ENCODE results near the gene CEACAM19.
"Not testable (repeated sequence)": the region's sequence is repeated elsewhere in the genome, so short reads cannot be mapped to it uniquely, and the experiment has no call there.

The CEACAM19 gene

DNA sequence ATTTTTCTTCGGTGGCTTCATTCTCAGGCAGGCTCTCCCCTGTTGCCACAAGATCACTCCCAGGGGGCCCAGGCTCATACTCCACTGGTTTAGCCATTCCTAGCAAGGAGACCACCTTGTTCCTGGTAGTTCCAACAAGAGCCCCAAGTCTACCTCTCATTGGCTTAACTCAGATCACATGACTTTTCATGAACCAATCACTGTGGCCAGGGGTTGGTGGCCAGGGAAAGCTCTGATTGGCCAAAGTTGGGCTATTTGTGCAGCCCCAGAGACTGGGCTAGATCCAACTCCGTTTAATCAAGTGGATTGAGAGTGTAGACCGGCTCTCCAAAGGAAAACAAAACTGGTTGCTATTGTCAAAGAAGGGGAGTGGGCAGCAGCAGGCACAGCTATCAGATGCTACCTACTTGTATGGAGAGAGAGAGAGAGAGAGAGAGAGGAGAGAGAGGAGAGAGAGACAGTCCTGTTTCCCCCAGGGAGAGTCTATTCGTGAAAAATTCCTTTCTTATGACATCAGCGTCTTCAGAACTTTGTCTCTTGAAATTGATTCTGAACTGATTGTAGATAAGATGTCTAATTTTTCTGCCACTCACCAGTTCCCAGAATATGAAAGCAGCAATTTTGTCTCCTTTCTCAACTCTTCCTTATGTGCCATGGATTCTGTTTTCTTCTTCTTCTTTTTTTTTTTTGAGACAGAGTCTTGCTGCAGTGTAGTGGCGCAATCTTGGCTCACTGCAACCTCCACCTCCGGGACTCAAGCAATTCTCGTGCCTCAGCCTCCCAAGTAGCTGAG, 5.9 kb downstream of the CEACAM19 start:
- H3K4me1 ChIP-seq (ENCODE audit: control insufficient read depth, insufficient read depth, low read length), result no peaks in the 10 kb centered on the region
- no peak overlapping the region for H3K9ac ChIP-seq (ENCODE audit: low read length in 2 of 2)
- H3K27ac ChIP-seq (ENCODE audit: low read length), result no peak overlapping the region
- H3K36me3 ChIP-seq (ENCODE audit: control insufficient read depth in 2 of 2, insufficient read depth in 2 of 2, low read length in 2 of 2), result peaks cover 7 to 10% of the 10 kb centered on the region in 2 donors
- no peak overlapping the region for H3K4me3 ChIP-seq (ENCODE audit: low read length in 2 of 2)
- no peaks in the 10 kb centered on the region for H3K27me3 ChIP-seq (ENCODE audit: control insufficient read depth in 1 of 2, insufficient read depth in 2 of 2, low read length in 2 of 2)
- H3K9me3 ChIP-seq (ENCODE audit: control insufficient read depth in 2 of 2, low read length in 2 of 2), result no peaks in the 10 kb centered on the region

DNA sequence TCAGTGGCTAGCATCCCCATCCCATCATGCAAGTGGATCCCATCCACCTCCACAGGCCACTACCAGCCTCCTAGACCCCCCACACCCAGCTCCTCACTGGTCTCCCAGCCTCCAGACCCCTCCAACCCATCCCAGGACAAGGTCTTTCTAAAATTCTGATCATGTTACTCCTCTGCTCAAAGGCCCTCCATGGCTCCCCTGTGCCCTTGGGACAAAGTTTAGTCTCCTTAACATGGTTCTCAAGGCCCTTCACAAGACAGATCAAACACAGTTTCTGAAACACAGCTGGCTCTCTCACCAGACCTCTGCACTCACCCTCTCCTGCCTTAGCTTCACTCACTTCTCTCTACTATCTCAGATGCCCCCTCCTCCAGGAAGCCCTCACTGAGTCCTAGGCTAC, 9.3 kb downstream of the CEACAM19 start:
- no peak overlapping the region for H3K27ac ChIP-seq (ENCODE audit: low read length)
- H3K27me3 ChIP-seq (ENCODE audit: control insufficient read depth in 1 of 2, insufficient read depth in 2 of 2, low read length in 2 of 2), result no peaks in the 10 kb centered on the region
- no peak overlapping the region for H3K4me3 ChIP-seq (ENCODE audit: low read length in 2 of 2)
- no peak overlapping the region for H3K9ac ChIP-seq (ENCODE audit: low read length in 2 of 2)
- H3K4me1 ChIP-seq (ENCODE audit: control insufficient read depth, insufficient read depth, low read length), result peaks cover 5% of the 10 kb centered on the region
- no peaks in the 10 kb centered on the region for H3K9me3 ChIP-seq (ENCODE audit: control insufficient read depth in 2 of 2, low read length in 2 of 2)
- H3K36me3 ChIP-seq (ENCODE audit: control insufficient read depth in 2 of 2, insufficient read depth in 2 of 2, low read length in 2 of 2), result peaks cover 3 to 13% of the 10 kb centered on the region in 2 donors

DNA sequence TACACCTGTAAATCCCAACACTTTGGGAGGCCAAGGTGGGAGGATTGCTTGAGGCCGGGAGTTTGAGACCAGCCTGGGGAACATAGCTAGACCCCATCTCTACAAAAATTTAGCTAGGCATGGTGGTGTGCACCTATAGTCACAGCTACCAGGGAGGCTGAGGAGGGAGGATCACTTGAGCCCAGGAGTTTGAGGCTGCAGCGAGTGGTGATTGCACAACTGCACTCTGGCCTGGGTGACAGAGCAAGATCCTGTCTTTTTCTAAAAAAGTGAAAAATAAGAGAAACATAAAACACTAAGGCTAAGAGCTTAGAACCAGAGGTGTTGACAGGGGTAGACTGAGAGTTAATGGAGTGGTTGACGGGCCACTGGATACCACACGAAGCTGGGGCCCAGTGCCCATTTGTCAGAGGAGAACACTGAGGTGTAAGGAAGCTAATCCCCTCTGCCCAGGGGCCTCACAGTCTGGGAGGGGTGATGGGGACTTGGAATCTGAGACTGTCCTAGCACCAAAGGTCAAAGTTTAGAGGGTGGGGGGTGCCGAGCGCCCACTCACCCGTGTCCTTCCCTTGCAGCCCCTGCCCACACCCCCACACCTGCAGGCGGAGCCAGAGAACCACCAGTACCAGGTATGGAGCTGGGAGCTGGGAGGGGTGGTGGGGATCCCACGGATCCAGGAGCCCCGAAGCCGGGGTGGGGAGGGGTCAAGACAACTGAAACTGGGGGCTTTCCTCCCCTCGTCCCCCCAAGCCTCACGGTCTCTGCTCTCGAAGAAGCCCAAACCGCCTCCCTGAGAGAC, 10.9 kb downstream of the CEACAM19 start:
- no peaks in the 10 kb centered on the region for H3K9me3 ChIP-seq (ENCODE audit: control insufficient read depth in 2 of 2, low read length in 2 of 2)
- peaks cover 5% of the 10 kb centered on the region for H3K4me1 ChIP-seq (ENCODE audit: control insufficient read depth, insufficient read depth, low read length)
- peaks cover 3 to 6% of the 10 kb centered on the region in 2 donors for H3K36me3 ChIP-seq (ENCODE audit: control insufficient read depth in 2 of 2, insufficient read depth in 2 of 2, low read length in 2 of 2)
- no peak overlapping the region for H3K27ac ChIP-seq (ENCODE audit: low read length)
- no peak overlapping the region for H3K4me3 ChIP-seq (ENCODE audit: low read length in 2 of 2)
- H3K27me3 ChIP-seq (ENCODE audit: control insufficient read depth in 1 of 2, insufficient read depth in 2 of 2, low read length in 2 of 2), result no peaks in the 10 kb centered on the region
- H3K9ac ChIP-seq (ENCODE audit: low read length in 2 of 2), result no peak overlapping the region

DNA sequence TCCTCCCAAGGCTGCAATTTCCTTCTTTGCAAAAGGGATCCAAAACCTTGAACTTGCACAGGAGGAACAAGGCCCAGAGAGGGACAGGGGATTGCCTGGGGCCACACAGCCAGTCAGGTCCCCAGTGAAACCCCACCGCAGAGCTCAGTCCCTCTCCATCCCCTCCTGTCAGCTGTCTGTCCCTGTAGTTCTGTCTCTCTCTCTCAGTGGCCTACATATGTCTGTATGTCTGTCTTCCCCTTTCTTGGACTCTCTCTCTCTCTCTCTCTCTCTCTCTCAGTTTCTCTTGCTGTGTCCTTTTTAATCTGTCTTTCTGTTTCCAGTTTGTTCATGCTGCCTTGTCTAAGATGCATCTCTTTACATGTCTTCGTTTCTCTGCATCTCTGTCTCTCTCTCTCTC, 11.5 kb downstream of the CEACAM19 start:
- no peak overlapping the region for H3K9ac ChIP-seq (ENCODE audit: low read length in 2 of 2)
- peaks cover 5% of the 10 kb centered on the region for H3K4me1 ChIP-seq (ENCODE audit: control insufficient read depth, insufficient read depth, low read length)
- peaks cover 3% of the 10 kb centered on the region in 2 donors for H3K36me3 ChIP-seq (ENCODE audit: control insufficient read depth in 2 of 2, insufficient read depth in 2 of 2, low read length in 2 of 2)
- H3K27me3 ChIP-seq (ENCODE audit: control insufficient read depth in 1 of 2, insufficient read depth in 2 of 2, low read length in 2 of 2), result no peaks in the 10 kb centered on the region
- H3K4me3 ChIP-seq (ENCODE audit: low read length in 2 of 2), result no peak overlapping the region
- H3K9me3 ChIP-seq (ENCODE audit: control insufficient read depth in 2 of 2, low read length in 2 of 2), result no peaks in the 10 kb centered on the region
- no peak overlapping the region for H3K27ac ChIP-seq (ENCODE audit: low read length)

DNA sequence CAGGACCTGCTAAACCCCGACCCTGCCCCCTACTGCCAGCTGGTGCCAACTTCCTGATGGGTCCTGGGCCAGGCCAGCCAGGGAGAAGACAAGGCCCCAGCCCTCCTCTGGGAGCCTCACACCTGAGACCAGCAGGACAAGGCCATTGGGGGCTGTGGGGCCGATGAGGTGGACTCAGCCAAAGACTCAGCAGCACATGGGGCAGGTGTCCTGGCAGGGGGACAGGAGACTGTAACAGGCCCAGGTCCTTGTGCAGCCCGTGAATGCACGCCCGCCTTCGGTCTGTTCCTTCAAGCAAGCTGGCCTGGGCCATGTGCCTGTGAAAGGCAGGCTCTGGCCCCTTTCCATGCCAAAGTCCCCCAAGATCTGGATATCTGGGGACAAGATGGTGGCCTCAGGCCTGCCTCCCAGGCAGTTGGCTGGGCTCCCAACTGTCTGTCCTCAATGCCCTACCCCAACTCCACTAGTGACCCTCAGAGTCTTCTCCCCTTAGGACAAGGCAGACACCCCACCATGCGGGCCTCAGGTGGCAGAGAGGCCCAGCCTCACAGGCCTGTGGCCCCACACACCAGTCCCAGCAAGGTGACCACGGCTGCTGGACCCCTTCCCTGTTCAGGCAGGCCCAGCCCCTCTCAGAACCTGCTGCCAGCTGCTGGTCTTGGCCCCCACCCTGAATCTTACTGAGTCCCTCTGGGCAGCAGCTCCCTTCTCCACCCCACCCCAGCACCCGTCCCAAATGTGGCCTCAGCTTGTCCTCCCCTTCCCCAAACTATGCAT, 12.3 kb downstream of the CEACAM19 start:
- Histone ChIP-seq H3K36me3 (ENCODE audit: control insufficient read depth in 2 of 2, insufficient read depth in 2 of 2, low read length in 2 of 2) (peaks cover 2 to 3% of the 10 kb centered on the region in 2 donors), H3K27ac (ENCODE audit: low read length) (no peak overlapping the region), H3K4me3 (ENCODE audit: low read length in 2 of 2) (no peak overlapping the region), H3K4me1 (ENCODE audit: control insufficient read depth, insufficient read depth, low read length) (peaks cover 5% of the 10 kb centered on the region), H3K9me3 (ENCODE audit: control insufficient read depth in 2 of 2, low read length in 2 of 2) (no peaks in the 10 kb centered on the region), H3K9ac (ENCODE audit: low read length in 2 of 2) (no peak overlapping the region), H3K27me3 (ENCODE audit: control insufficient read depth in 1 of 2, insufficient read depth in 2 of 2, low read length in 2 of 2) (no peaks in the 10 kb centered on the region)

DNA sequence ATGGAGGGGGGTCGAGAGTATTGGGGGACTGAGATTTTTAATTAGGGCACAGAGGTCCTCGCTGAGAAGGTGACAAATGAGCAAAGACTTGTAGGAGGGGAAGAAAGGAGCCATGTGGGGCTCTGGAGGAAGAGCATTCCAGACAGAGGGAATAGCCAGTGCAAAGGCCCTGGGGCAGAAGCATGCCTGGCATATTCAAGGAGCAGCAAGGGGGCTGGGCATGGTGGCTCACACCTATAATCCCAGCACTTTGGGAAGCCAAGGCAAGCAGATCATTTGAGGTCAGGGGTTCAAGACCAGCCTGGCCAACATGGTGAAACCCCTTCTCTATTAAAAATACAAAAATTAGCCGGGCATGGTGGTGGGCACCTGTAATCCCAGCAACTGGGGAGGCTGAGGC, 13.1 kb downstream of the CEACAM19 start:
- not testable (repeated sequence) for H3K4me3 ChIP-seq (ENCODE audit: low read length in 2 of 2); H3K9me3 ChIP-seq (ENCODE audit: control insufficient read depth in 2 of 2, low read length in 2 of 2); H3K27ac ChIP-seq (ENCODE audit: low read length); H3K9ac ChIP-seq (ENCODE audit: low read length in 2 of 2); H3K27me3 ChIP-seq (ENCODE audit: control insufficient read depth in 1 of 2, insufficient read depth in 2 of 2, low read length in 2 of 2); H3K4me1 ChIP-seq (ENCODE audit: control insufficient read depth, insufficient read depth, low read length); H3K36me3 ChIP-seq (ENCODE audit: control insufficient read depth in 2 of 2, insufficient read depth in 2 of 2, low read length in 2 of 2)

DNA sequence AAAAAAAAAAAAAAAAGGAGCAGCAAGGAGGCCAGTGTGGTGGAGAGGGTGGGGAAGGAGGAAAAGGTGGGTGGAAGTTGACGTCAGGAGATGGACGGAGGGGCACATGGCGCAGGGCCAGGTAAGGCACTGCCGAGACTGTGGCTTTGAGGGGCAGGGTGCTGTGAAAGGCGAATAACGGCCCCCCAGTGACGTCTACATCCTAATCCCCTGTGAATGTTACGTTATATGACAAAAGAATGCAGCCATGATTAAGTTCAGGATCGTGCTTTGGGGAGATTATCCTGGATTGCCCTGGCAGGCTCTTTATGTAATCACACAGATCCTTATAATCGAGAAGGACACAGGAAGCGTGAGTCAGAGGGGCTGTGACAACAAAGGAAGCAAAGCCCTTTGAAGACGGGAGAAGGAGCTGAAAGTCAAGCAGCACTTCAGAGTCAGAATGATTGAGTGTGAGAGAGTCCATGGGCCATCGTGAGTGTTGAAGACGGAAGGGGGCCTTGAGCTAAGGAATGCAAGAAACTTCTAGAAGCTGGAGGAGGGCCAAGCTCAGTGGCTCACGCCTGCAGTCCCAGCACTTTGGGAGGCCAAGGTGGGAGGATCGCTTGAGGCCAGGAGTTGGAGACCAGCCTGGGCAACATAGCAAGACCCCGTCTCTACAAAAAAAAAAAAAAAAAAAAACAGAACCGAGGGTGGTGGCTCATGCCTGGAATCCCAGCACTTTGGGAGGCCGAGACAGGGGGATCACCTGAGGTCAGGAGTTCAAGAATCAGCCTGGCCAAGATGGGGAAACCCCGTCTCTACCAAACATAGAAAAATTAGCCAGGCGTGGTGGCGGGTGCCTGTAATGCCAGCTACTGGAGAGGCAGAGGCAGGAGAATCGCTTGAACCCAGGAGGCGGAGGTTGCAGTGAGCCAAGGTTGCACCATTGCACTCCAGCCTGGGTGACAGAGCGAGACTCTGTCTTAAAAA, 13.9 kb downstream of the CEACAM19 start:
- H3K9ac ChIP-seq (ENCODE audit: low read length in 2 of 2), result no peak overlapping the region
- H3K36me3 ChIP-seq (ENCODE audit: control insufficient read depth in 2 of 2, insufficient read depth in 2 of 2, low read length in 2 of 2), result peaks cover 0 to 3% of the 10 kb centered on the region in 2 donors
- no peaks in the 10 kb centered on the region for H3K27me3 ChIP-seq (ENCODE audit: control insufficient read depth in 1 of 2, insufficient read depth in 2 of 2, low read length in 2 of 2)
- peak overlapping the region in 1 of 2 donors; percentile 22 for H3K4me3 ChIP-seq (ENCODE audit: low read length in 2 of 2)
- H3K27ac ChIP-seq (ENCODE audit: low read length), result no peak overlapping the region
- peaks cover 5% of the 10 kb centered on the region for H3K4me1 ChIP-seq (ENCODE audit: control insufficient read depth, insufficient read depth, low read length)
- H3K9me3 ChIP-seq (ENCODE audit: control insufficient read depth in 2 of 2, low read length in 2 of 2), result no peaks in the 10 kb centered on the region

DNA sequence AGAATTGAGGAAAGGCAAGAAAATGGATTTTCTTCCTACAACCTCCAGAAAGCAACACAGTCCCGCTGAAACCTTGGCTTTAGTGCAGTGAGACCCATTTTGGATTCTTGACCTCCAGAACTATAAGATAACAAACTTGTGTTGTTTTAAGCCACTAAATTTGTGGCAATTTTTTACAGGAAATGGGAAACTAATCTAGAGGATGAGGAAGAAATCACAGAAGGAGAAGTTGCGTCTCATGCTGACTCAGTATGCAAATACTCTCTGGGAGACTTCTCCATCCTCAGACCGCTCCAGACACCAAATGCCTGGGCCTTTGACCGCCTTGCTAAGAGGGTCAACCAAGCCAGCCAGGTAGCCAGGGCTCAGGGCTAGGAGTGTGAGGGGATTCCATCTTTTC, 14.6 kb downstream of the CEACAM19 start:
- Histone ChIP-seq H3K9me3 (ENCODE audit: control insufficient read depth in 2 of 2, low read length in 2 of 2) (no peaks in the 10 kb centered on the region), H3K4me3 (ENCODE audit: low read length in 2 of 2) (no peak overlapping the region), H3K36me3 (ENCODE audit: control insufficient read depth in 2 of 2, insufficient read depth in 2 of 2, low read length in 2 of 2) (peaks cover 0 to 3% of the 10 kb centered on the region in 2 donors), H3K9ac (ENCODE audit: low read length in 2 of 2) (no peak overlapping the region), H3K4me1 (ENCODE audit: control insufficient read depth, insufficient read depth, low read length) (peaks cover 5% of the 10 kb centered on the region), H3K27me3 (ENCODE audit: control insufficient read depth in 1 of 2, insufficient read depth in 2 of 2, low read length in 2 of 2) (no peaks in the 10 kb centered on the region), H3K27ac (ENCODE audit: low read length) (no peak overlapping the region)

DNA sequence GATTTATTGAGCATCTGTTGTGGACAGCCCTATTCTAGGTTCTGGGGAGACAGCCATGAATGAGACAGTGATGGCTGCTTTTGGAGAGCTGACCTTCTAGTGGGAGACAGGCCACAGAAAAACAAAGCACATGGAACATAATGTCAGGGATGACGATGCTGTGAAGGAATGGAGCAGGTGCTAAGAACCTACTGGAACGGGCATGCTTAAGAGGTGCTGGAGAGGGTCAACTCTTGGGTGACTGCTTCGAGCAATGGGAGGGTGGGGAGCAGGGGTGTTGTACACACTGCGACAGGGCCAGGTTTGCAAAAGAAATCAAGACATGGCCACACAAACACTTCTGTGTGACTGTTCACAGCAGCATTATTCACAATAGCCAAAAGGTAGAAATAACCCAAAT, 15.6 kb downstream of the CEACAM19 start:
- Histone ChIP-seq H3K9ac (ENCODE audit: low read length in 2 of 2) (no peak overlapping the region), H3K27ac (ENCODE audit: low read length) (no peak overlapping the region), H3K9me3 (ENCODE audit: control insufficient read depth in 2 of 2, low read length in 2 of 2) (no peaks in the 10 kb centered on the region), H3K27me3 (ENCODE audit: control insufficient read depth in 1 of 2, insufficient read depth in 2 of 2, low read length in 2 of 2) (no peaks in the 10 kb centered on the region), H3K4me1 (ENCODE audit: control insufficient read depth, insufficient read depth, low read length) (peaks cover 5% of the 10 kb centered on the region), H3K36me3 (ENCODE audit: control insufficient read depth in 2 of 2, insufficient read depth in 2 of 2, low read length in 2 of 2) (peaks cover 0 to 3% of the 10 kb centered on the region in 2 donors), H3K4me3 (ENCODE audit: low read length in 2 of 2) (no peak overlapping the region)

DNA sequence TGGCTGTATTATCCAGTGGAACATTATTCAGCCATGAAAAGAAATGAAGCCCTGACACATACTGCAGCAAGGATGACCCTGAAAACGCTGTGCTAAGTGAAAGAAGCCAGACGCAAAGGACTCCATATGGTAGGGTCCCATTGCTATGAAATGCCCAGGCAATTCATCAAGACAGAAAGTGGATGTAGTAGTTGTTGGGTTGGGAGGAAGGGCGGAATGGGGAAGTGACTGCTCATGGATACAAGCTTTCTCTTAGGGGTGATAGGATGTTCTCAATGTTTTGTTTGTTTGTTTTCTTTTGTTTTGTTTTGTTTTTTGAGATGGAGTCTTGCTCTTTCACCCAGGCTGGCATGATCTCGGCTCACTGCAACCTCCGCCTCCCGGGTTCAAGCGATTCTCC, 16.6 kb downstream of the CEACAM19 start:
- Histone ChIP-seq H3K9me3 (ENCODE audit: control insufficient read depth in 2 of 2, low read length in 2 of 2) (no peaks in the 10 kb centered on the region), H3K4me1 (ENCODE audit: control insufficient read depth, insufficient read depth, low read length) (peaks cover 5% of the 10 kb centered on the region), H3K9ac (ENCODE audit: low read length in 2 of 2) (no peak overlapping the region), H3K4me3 (ENCODE audit: low read length in 2 of 2) (no peak overlapping the region), H3K27ac (ENCODE audit: low read length) (no peak overlapping the region), H3K27me3 (ENCODE audit: control insufficient read depth in 1 of 2, insufficient read depth in 2 of 2, low read length in 2 of 2) (no peaks in the 10 kb centered on the region), H3K36me3 (ENCODE audit: control insufficient read depth in 2 of 2, insufficient read depth in 2 of 2, low read length in 2 of 2) (peaks cover 0 to 1% of the 10 kb centered on the region in 2 donors)

All from stomach smooth muscle (tissue), 2 donors.